ENCODE results near the gene KIF13A. TPM values are rescaled to one million over a fixed set of nuclear protein-coding genes. Genes with fewer than 3 reads are reported as not detected.

KIF13A gene
- 18.3 and 21.3 TPM in 2 replicates for total RNA-seq

GRCh38 chr6:17987447-17987696 is at the start of gene KIF13A:
Gene KIF13A, minus strand, starts transcription at chr6:17987635. Its CDS starts 172 bp downstream, at chr6:17987463.

Other genes starting within 250 kb of the KIF13A start
- 0.29 and 2.1 TPM in 2 replicates for gene NHLRC1, start 135.0 kb upstream of the KIF13A start, total RNA-seq
- gene TPMT, start 167.4 kb upstream of the KIF13A start, total RNA-seq = 40.4 and 49.6 TPM in 2 replicates
- 10.4 and 13.3 TPM in 2 replicates for gene KDM1B, start 167.8 kb upstream of the KIF13A start, total RNA-seq

Measured in myometrial cell (primary cell).